OCI-LY1 (cell line): ENCODE results near the gene FAM184A.
"Not testable (repeated sequence)": the region's sequence is repeated elsewhere in the genome, so short reads cannot be mapped to it uniquely, and the experiment has no call there.

ENCODE experiments used
- H2AFZ ChIP-seq: fragments of 200-600 bp; sonication (generic), shearing (Covaris generic); 2 replicates; pipeline ENCODE4 v1.6.0; 2014; ENCODE audit warnings: antibody characterized with exemption, mild to moderate bottlenecking, low read length
- H3F3A ChIP-seq: fragments of 200-600 bp; sonication (generic), shearing (Covaris generic); 2 replicates; pipeline ENCODE4 v1.6.0; 2014; ENCODE audit warnings: mild to moderate bottlenecking, antibody characterized with exemption, low read length, moderate library complexity; ENCODE audit not compliant: insufficient read depth
- H3K27ac ChIP-seq: fragments of 200-600 bp; sonication (generic); 2 replicates; pipeline ENCODE4 v1.5.1; 2014; ENCODE audit warnings: low read length, mixed run types, mild to moderate bottlenecking, low read depth; ENCODE audit not compliant: poor library complexity, severe bottlenecking
- H3K27me3 ChIP-seq: fragments of 200-600 bp; sonication (generic); 2 replicates; pipeline ENCODE4 v1.6.0; 2014; ENCODE audit warnings: antibody characterized with exemption, mild to moderate bottlenecking, low read length, moderate library complexity; ENCODE audit not compliant: insufficient read depth
- H3K36me3 ChIP-seq: fragments of 200-600 bp; sonication (generic); 2 replicates; pipeline ENCODE4 v1.6.1; 2014; ENCODE audit warnings: mild to moderate bottlenecking, antibody characterized with exemption, low read length, moderate library complexity, mixed read lengths; ENCODE audit not compliant: insufficient read depth
- H3K4me1 ChIP-seq: fragments of 200-600 bp; sonication (generic); 2 replicates; pipeline ENCODE4 v1.5.1; 2014; ENCODE audit warnings: mild to moderate bottlenecking, low read length, moderate library complexity; ENCODE audit not compliant: insufficient read depth, severe bottlenecking
- H3K4me2 ChIP-seq: fragments of 200-600 bp; sonication (generic), shearing (Covaris generic); 2 replicates; pipeline ENCODE4 v1.6.1; 2014; ENCODE audit warnings: low read length
- H3K4me3 ChIP-seq: fragments of 200-600 bp; sonication (generic); 2 replicates; pipeline ENCODE4 v1.5.1; 2014; ENCODE audit warnings: low read length, low read depth, mild to moderate bottlenecking, mixed read lengths; ENCODE audit not compliant: poor library complexity, severe bottlenecking
- H3K79me2 ChIP-seq: fragments of 200-600 bp; shearing (Covaris generic); 2 replicates; pipeline ENCODE4 v1.6.1; 2016; ENCODE audit warnings: mixed run types, low read length, mixed read lengths; ENCODE audit not compliant: insufficient read depth
- H3K9ac ChIP-seq: fragments of 200-600 bp; sonication (generic), shearing (Covaris generic); 2 replicates; pipeline ENCODE4 v1.6.1; 2014; ENCODE audit warnings: mild to moderate bottlenecking, low read length, mixed read lengths
- H3K9me2 ChIP-seq: fragments of 200-600 bp; sonication (generic), shearing (Covaris generic); 2 replicates; pipeline ENCODE4 v1.6.1; 2014; ENCODE audit warnings: low read depth, mild to moderate bottlenecking, low read length, mixed read lengths
- H3K9me3 ChIP-seq: fragments of 200-600 bp; shearing (Covaris generic); 2 replicates; pipeline ENCODE4 v1.6.1; 2014; ENCODE audit warnings: low read length, mixed read lengths
- H4K20me1 ChIP-seq: fragments of 200-600 bp; sonication (generic), shearing (Covaris generic); 2 replicates; pipeline ENCODE4 v1.6.0; 2016; ENCODE audit warnings: mild to moderate bottlenecking, low read length; ENCODE audit not compliant: insufficient read depth
- CTCF ChIP-seq: fragments of 200-600 bp; sonication (generic), shearing (Covaris generic); IDR thresholded peaks from 2 replicates; pipeline ENCODE4 v1.5.1; 2017; ENCODE audit warnings: mild to moderate bottlenecking, antibody characterized with exemption, low read length, moderate library complexity, mixed read lengths
- EZH2 ChIP-seq: fragments of 200-600 bp; sonication (generic), shearing (Covaris generic); IDR thresholded peaks from 2 replicates; pipeline ENCODE4 v1.8.0; 2017; ENCODE audit warnings: borderline replicate concordance, mixed run types, mild to moderate bottlenecking, antibody characterized with exemption, low read length, moderate library complexity, mixed read lengths

Gene FAM184A

GRCh38 chr6:119022796-119023195 lies 55.7 kb downstream of the FAM184A start:
- Histone ChIP-seq H3K9ac (no peak overlapping the region), H3K4me1 (no peaks in the 10 kb centered on the region), H3K9me2 (no peaks in the 10 kb centered on the region), H3K4me2 (no peak overlapping the region), H3K79me2 (no peaks in the 10 kb centered on the region), H3K36me3 (no peaks in the 10 kb centered on the region), H3K4me3 (no peak overlapping the region), H4K20me1 (no peaks in the 10 kb centered on the region), H3F3A (no peaks in the 10 kb centered on the region), H3K9me3 (no peaks in the 10 kb centered on the region), H3K27ac (no peak overlapping the region), H2AFZ (no peak overlapping the region), H3K27me3 (no peaks in the 10 kb centered on the region)
- TF ChIP-seq EZH2 (no peak), CTCF (no peak)

GRCh38 chr6:119020597-119021561 lies 57.6 kb downstream of the FAM184A start:
- Histone ChIP-seq H3K36me3 (no peaks in the 10 kb centered on the region), H3K9me3 (no peaks in the 10 kb centered on the region), H3K79me2 (no peaks in the 10 kb centered on the region), H2AFZ (no peak overlapping the region), H3K27ac (no peak overlapping the region), H3K9ac (no peak overlapping the region), H3K4me3 (no peak overlapping the region), H3K4me1 (no peaks in the 10 kb centered on the region), H4K20me1 (no peaks in the 10 kb centered on the region), H3K9me2 (no peaks in the 10 kb centered on the region), H3K27me3 (no peaks in the 10 kb centered on the region), H3K4me2 (no peak overlapping the region), H3F3A (no peaks in the 10 kb centered on the region)
- TF ChIP-seq EZH2 (no peak), CTCF (no peak)

- H3K27ac ChIP-seq, H3F3A ChIP-seq, H3K36me3 ChIP-seq, H3K4me1 ChIP-seq, H3K4me3 ChIP-seq, H3K9me2 ChIP-seq, H3K9ac ChIP-seq, H3K79me2 ChIP-seq, H3K27me3 ChIP-seq, H2AFZ ChIP-seq, H4K20me1 ChIP-seq, H3K4me2 ChIP-seq, H3K9me3 ChIP-seq: not testable (repeated sequence)
Measured at GRCh38 chr6:119015165-119015564, 63.3 kb downstream of the FAM184A start.

- Histone ChIP-seq H3K9ac (no peak overlapping the region), H2AFZ (no peak overlapping the region), H4K20me1 (no peaks in the 10 kb centered on the region), H3K27ac (no peak overlapping the region), H3K27me3 (no peaks in the 10 kb centered on the region), H3K9me2 (no peaks in the 10 kb centered on the region), H3K4me3 (no peak overlapping the region), H3K4me2 (no peak overlapping the region), H3K36me3 (no peaks in the 10 kb centered on the region), H3F3A (no peaks in the 10 kb centered on the region), H3K79me2 (no peaks in the 10 kb centered on the region), H3K4me1 (no peaks in the 10 kb centered on the region), H3K9me3 (no peaks in the 10 kb centered on the region)
- TF ChIP-seq CTCF = no peak
Measured at GRCh38 chr6:119012521-119012920, 65.9 kb downstream of the FAM184A start.

GRCh38 chr6:119009266-119009665 lies 69.2 kb downstream of the FAM184A start:
- not testable (repeated sequence) for H3K4me2 ChIP-seq, H3K9me3 ChIP-seq, H3K79me2 ChIP-seq, H2AFZ ChIP-seq, H4K20me1 ChIP-seq, H3K9me2 ChIP-seq, H3K27me3 ChIP-seq, H3K4me3 ChIP-seq, H3K4me1 ChIP-seq, H3K36me3 ChIP-seq, H3K27ac ChIP-seq, H3K9ac ChIP-seq, H3F3A ChIP-seq
